Panc1 (cell line): ENCODE data around the gene ATXN7L2. TPM values are rescaled to one million over a fixed set of nuclear protein-coding genes. Genes with fewer than 3 reads are reported as not detected.

Experiments used
- ATAC-seq: fragments of 200-7000 bp; cut with Tn5 transposase; 2 replicates; pipeline ENCODE4 v1.9.1; 2020; ENCODE audit warnings: mild to moderate bottlenecking, moderate library complexity
- BruUV-seq: library from RNA; stranded (reverse); fragments of 400-500 nt; replicated peaks from 2 replicates; lab custom pipeline; 2021; lab: Mats Ljungman, UMichigan
- CTCF ChIA-PET: fragments of 300-600 bp; sonication (Branson Sonifier 250); formaldehyde crosslinking; loops from one replicate; lab custom pipeline; 2022; ENCODE audit warnings: antibody characterized with exemption; lab: Charles Lee
- POLR2A ChIA-PET: fragments of 300-600 bp; sonication (Branson Sonifier 250); formaldehyde crosslinking; loops from one replicate; lab custom pipeline; 2022; ENCODE audit warnings: antibody characterized with exemption; lab: Charles Lee
- DNase-seq: peaks from one replicate; pipeline ENCODE4 v3.0.0-alpha.2; 2010; ENCODE audit warnings: low read depth, low spot score
- H3K27ac ChIP-seq: 2 replicates; pipeline ENCODE4 v1.5.1; 2011; ENCODE audit warnings: mild to moderate bottlenecking, low read length, inconsistent platforms
- H3K27me3 ChIP-seq: fragments of 200-500 bp; sonication (Bioruptor generic); 2 replicates; pipeline ENCODE4 v1.6.0; 2014; ENCODE audit warnings: low read length, inconsistent platforms; ENCODE audit not compliant: control insufficient read depth, insufficient read depth
- H3K36me3 ChIP-seq: fragments of 200-500 bp; sonication (Bioruptor generic); 2 replicates; pipeline ENCODE4 v1.5.1; 2014; ENCODE audit warnings: inconsistent platforms, mild to moderate bottlenecking, low read length, moderate library complexity; ENCODE audit not compliant: control insufficient read depth, insufficient read depth
- H3K4me1 ChIP-seq: 2 replicates; pipeline ENCODE4 v1.5.1; 2011; ENCODE audit warnings: inconsistent platforms, mild to moderate bottlenecking, low read length, moderate library complexity; ENCODE audit not compliant: control insufficient read depth, insufficient read depth
- H3K4me3 ChIP-seq, 2 experiments: 2 replicates each; pipeline ENCODE4 v1.5.1; 2011 to 2012; ENCODE audit warnings: low read depth in 2 of 2, low read length in 2 of 2, mild to moderate bottlenecking in 2 of 2, inconsistent platforms in 1 of 2, moderate library complexity in 1 of 2
- H3K9me3 ChIP-seq: fragments of 200-500 bp; sonication (Bioruptor generic); 2 replicates; pipeline ENCODE4 v1.5.1; 2014; ENCODE audit warnings: low read depth, mild to moderate bottlenecking, inconsistent platforms, low read length, moderate library complexity; ENCODE audit not compliant: control insufficient read depth, insufficient read depth
- REST ChIP-seq, 2 experiments: IDR thresholded peaks; 2 replicates each; pipeline ENCODE4 v1.6.1; 2011 to 2012; ENCODE audit warnings: low read depth in 2 of 2, control low read depth in 1 of 2, low read length in 1 of 2, mild to moderate bottlenecking in 1 of 2, moderate library complexity in 1 of 2; ENCODE audit not compliant: insufficient read depth in 1 of 2
- SIN3A ChIP-seq: IDR thresholded peaks from 2 replicates; pipeline ENCODE4 v1.6.1; 2012; ENCODE audit warnings: low read depth, mild to moderate bottlenecking, low read length, moderate library complexity, borderline replicate concordance; ENCODE audit not compliant: insufficient read depth
- TCF7L2 ChIP-seq: IDR thresholded peaks from 2 replicates; pipeline ENCODE4 v1.6.1; 2011; ENCODE audit warnings: mild to moderate bottlenecking, low read depth, low read length, inconsistent platforms
- in situ Hi-C: cut with HindIII; loops from 2 replicates; pipeline ENCODE4 v1.10.0; 2016; ENCODE audit warnings: low sequenced_read_pairs, low pct_unique_long_range_greater_than_20kb
- intact Hi-C: fragments of 100-400 bp; cut with micrococcal nuclease; formaldehyde crosslinking; loops from one replicate; pipeline ENCODE4 v1.10.0; 2022; ENCODE audit not compliant: unreplicated experiment
- total RNA-seq: library from RNA; stranded (reverse); gene quantifications from one replicate; pipeline ENCODE4 v1.2.1, GENCODE V29; 2021; ENCODE audit not compliant: unreplicated experiment

The ATXN7L2 gene
- total RNA-seq, 1 experiment from 2014 or later: 4.9 TPM

DNA sequence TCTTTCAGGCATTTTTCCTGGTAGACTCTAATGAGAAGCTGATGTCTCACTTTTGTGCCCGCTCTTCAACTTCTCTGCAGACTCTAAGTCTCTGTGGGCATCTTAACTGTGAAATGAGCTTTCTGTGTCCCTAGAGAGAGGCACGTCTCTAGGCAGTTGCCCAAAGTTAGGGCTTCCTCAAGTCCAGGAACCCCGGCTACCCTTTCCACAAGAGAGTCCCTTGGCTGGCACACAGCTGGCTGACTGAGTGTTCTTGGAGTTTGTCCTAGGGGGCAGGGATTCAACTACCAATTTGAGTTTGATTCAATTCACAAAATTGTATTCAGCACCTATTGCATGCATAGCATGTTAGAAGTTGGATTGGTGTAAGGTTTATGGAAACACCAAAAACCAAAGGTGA, 57.4 kb downstream of the ATXN7L2 start:
- in situ Hi-C loops (no loop called here), intact Hi-C loops (loop anchor here (10.0 kb wide), 1 partner anchor 444 kb away; the partner anchor contains the start of gene AHCYL1)
- ChIA-PET CTCF (no interaction called here), POLR2A (interaction anchor here (0.6 kb wide), 1 partner anchor 28 kb away, joined by 9 read pairs; no protein-coding TSS in a partner anchor)
- ATAC-seq (no peak), DNase-seq (no peak)
- no peaks in the 10 kb centered on the region for H3K9me3 ChIP-seq
- TF ChIP-seq SIN3A: no peak
- no peak for TF ChIP-seq TCF7L2
- TF ChIP-seq REST (IDR thresholded peaks at IDR 0.05; ENCODE audit: insufficient read depth in 1 of 2, low read depth in 2 of 2, low read length in 1 of 2): no peak
- H3K4me3 ChIP-seq: no peak overlapping the region
- no peaks in the 10 kb centered on the region; the same call in 1 of the 2 replicates for H3K4me1 ChIP-seq
- H3K27me3 ChIP-seq: no peaks in the 10 kb centered on the region
- no TSS peak for BruUV-seq
- no peak overlapping the region for H3K27ac ChIP-seq
- H3K36me3 ChIP-seq: no peaks in the 10 kb centered on the region

Other genes with a start within 250 kb of the ATXN7L2 start
- gene CELSR2, start 234.4 kb upstream of the ATXN7L2 start, total RNA-seq: 4.1 TPM
- gene PSRC1, start 200.8 kb upstream of the ATXN7L2 start, total RNA-seq: 40.6 TPM
- not detected for gene MYBPHL, start 176.9 kb upstream of the ATXN7L2 start, total RNA-seq
- 25.1 TPM for gene SORT1, start 86.0 kb upstream of the ATXN7L2 start, total RNA-seq
- 118 TPM for gene PSMA5, start 57.5 kb upstream of the ATXN7L2 start, total RNA-seq
- gene SYPL2, start 17.4 kb upstream of the ATXN7L2 start, total RNA-seq: 0.74 TPM
- 4.5 TPM for gene CYB561D1, start 10.2 kb downstream of the ATXN7L2 start, total RNA-seq
- 0.64 TPM for gene AMIGO1, start 25.8 kb downstream of the ATXN7L2 start, total RNA-seq
- gene GPR61, start 56.0 kb downstream of the ATXN7L2 start, total RNA-seq: not detected
- 6.4 TPM for gene GNAI3, start 64.7 kb downstream of the ATXN7L2 start, total RNA-seq
- 0.44 TPM for gene GNAT2, start 135.7 kb downstream of the ATXN7L2 start, total RNA-seq
- gene AMPD2, start 135.9 kb downstream of the ATXN7L2 start, total RNA-seq: 85.8 TPM
- gene GSTM4, start 172.2 kb downstream of the ATXN7L2 start, total RNA-seq: 22.0 TPM
- 10.2 TPM for gene GSTM2, start 184.2 kb downstream of the ATXN7L2 start, total RNA-seq
- gene GSTM1, start 203.9 kb downstream of the ATXN7L2 start, total RNA-seq: not detected
- gene GSTM5, start 228.3 kb downstream of the ATXN7L2 start, total RNA-seq: not detected